C4-2B (cell line): ENCODE measurements around the gene CIART.

ENCODE experiments used
- ZFX ChIP-seq: fragments of 450-650 bp; IDR thresholded peaks from 2 replicates; pipeline ENCODE4 v1.6.1; 2017
- TF ChIP-seq, protein P1 (sequence below): fragments of 450-650 bp; conservative IDR thresholded peaks from 2 replicates; pipeline ENCODE4 v1.5.1; 2017; ENCODE audit warnings: mild to moderate bottlenecking

DNA sequence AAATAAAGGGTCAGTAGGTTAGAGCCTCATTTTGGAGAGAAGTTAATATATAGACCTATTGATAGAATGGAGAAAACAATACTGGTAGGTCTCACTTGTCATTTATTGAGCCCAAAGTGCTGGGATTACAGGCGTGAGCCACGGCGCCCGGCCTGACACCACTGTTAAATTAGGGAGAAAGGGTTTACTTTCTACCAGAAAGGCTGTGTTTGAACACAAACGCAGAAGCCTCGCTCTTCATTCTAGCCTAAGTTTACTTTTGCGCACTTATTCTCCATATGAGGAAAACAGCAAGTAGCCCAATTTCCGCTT, 38.3 kb downstream of the CIART start:
- TF ChIP-seq, protein P1, sequence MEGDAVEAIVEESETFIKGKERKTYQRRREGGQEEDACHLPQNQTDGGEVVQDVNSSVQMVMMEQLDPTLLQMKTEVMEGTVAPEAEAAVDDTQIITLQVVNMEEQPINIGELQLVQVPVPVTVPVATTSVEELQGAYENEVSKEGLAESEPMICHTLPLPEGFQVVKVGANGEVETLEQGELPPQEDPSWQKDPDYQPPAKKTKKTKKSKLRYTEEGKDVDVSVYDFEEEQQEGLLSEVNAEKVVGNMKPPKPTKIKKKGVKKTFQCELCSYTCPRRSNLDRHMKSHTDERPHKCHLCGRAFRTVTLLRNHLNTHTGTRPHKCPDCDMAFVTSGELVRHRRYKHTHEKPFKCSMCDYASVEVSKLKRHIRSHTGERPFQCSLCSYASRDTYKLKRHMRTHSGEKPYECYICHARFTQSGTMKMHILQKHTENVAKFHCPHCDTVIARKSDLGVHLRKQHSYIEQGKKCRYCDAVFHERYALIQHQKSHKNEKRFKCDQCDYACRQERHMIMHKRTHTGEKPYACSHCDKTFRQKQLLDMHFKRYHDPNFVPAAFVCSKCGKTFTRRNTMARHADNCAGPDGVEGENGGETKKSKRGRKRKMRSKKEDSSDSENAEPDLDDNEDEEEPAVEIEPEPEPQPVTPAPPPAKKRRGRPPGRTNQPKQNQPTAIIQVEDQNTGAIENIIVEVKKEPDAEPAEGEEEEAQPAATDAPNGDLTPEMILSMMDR, result no peak
- TF ChIP-seq ZFX, result no peak
